ENCODE results near the gene FGF19.
"Not testable (repeated sequence)": the region's sequence is repeated elsewhere in the genome, so short reads cannot be mapped to it uniquely, and the experiment has no call there.

The FGF19 gene

DNA sequence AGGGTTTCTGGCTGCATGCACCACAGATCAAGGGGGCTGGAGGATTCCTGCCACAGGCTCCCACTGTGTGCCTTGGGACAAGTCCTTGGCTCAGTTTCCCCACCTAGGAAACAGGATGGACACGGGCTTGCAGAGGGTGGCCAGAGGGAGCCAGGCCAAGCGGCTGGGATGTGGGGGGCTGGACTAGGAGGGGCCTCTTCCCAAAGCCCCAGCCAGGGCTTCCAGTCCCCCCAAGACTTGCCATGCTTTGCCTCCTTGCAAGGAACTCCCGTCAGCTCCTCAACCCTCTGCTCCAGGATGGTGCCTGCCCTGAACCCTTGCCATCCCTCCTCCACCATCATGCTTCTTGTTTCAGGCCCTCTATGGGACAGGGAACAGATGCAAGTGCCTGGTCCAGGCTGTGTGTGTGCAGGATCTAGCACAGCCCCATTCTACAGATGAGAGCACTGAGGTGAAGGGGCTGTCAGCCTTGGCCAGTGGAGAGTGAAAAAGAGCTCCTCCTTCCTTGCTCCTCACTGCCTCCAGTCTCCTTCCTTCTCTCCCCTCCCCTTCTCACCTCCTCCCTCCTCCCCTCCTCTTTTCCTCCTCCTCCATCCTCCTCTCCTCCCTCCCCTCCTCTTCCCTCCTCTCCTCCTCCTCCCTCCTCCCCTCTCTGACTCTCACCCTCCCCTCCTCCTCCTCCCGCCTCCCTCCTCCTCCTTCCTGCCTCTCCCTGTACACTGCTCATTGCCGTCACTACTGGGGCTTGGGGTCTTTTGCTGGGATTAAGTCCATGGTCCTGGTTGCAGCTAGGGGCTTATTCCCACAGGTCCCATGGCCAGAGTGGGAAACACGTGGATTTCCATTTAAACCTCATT is 13.3 kb upstream of the FGF19 start:
- DNase-seq: no peak

DNA sequence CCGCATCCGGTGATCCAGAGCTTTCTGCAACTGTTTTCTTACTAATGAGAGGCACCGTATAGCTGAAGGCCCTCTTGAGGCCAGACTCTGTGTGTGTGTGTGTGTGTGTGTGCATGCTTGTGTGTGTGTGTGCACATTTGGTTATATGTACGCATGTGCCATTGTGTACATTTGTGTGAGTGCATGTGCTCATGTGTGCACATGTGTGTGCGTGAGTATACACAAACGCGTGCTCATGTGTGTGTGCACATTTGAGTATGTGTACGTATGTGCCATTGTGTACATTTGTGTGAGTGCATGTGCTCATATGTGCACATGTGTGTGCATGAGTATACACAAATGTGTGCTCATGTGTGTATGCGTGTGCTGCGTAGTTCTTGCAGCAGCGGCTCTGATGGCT is 12.3 kb upstream of the FGF19 start:
- DNase-seq: no peak

DNA sequence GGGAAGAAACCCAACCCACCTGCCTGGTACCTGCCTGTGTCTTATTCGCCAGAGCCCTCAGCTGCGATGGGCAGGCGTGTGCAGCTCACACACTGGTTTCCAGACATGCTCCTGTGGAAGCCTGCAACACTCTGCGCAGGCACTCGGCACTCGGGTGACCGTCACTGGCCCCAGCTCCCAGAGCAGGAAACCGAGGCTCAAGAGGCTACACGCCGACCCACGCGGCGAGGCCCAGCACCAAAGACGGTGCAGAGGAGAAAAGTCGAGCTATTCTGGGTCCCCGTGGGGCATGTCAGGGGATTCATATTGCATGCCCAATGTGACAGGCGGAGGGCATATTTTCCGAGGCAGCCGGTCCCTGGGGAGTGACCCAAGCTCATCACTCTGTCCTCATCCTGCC is 11.6 kb upstream of the FGF19 start:
- DNase-seq: no peak

DNA sequence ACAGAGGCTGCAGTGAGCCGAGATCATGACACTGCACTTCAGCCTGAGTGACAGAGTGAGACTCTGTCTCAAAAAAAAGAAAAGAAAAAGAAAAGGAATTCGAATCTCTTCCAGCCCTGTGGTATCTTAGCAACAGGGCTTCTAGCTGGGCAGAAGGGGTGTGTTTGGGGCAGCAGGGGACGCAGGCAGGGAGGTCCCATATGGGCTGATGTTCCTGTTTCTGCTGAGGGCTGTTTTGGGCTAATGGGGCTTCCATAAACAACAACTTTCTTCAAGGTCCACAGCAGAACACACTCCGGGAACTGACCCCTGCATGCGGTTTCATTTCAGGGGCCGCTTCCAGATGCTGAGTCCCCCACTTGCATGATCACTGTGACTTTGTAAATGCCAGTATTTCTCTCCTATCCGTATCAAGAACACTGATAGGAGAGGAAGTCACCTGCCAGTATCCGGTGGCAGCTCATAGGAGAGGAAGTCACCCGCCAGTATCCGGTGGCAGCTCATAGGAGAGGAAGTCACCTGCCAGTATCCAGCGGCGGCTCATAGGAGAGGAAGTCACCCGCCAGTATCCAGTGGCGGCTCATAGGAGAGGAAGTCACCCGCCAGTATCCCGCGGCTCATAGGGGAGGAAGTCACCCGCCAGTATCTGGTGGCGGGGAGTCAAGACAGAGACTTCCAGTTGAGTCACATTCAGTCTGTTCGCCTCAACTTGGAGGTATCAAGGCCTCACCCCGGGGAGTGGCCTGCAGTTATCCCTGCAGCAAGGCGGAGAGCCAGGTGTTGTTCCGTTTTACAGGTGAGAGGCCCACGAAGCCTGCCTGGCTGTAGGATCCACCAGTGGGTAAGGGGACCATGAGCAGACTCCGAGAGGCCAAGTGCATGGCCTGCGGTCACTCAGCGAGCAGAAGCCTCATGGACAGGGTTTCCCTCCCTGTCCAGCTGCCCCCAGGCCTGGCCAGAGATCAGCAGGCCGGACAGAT is 8.3 kb upstream of the FGF19 start:
- no peak for DNase-seq

DNA sequence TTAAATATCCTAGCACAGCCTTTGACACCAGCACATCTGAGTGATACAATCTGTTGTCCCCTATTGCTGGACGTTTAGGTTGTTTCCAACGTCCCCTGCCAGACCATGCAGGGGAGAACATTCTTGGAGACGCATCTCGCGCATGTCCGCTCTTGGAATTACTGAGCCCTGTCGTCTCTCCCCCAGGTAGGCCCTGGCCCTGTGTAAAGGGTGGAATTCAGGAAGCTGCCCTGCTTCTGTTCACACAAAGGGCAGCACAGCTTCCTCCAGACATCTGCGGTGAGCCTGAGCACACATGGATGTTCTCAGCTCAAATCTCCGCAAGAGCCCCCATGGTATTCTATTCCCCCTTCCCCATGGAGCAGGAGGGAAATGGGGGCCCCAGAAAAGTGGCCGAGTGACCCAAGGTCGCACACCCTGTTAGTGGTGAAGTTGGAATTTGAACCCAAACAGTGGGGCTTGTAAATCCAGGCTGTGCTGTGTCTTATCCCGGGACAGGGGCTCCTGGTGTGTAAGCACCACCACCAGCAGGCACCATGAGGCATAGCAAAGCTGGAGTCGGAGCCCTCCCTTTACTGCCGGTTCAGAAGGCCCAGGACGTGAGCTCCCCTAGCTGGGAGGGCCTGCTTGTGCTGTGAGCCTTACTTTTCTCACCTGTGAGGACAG is 5.0 kb upstream of the FGF19 start:
- DNase-seq: no peak

DNA sequence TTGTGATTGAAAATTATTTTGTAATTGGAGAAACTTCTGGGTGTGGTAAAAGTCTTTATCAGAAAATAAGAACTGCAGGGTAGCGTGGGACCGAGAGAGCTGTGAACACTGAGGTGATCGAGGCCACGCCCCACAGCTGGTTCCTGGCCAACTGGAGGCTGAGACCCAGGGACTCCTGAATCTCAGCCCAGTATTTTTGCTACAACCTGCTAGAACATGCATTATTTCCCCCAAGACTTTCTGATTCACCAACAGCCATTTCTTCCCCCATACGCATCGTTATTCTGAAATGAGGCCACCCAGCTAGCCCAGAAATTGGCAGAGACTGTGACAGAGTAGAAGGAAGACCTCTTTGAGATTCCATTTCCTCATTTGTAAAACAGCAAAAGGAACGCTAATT is 3.4 kb upstream of the FGF19 start:
- no peak for DNase-seq

DNA sequence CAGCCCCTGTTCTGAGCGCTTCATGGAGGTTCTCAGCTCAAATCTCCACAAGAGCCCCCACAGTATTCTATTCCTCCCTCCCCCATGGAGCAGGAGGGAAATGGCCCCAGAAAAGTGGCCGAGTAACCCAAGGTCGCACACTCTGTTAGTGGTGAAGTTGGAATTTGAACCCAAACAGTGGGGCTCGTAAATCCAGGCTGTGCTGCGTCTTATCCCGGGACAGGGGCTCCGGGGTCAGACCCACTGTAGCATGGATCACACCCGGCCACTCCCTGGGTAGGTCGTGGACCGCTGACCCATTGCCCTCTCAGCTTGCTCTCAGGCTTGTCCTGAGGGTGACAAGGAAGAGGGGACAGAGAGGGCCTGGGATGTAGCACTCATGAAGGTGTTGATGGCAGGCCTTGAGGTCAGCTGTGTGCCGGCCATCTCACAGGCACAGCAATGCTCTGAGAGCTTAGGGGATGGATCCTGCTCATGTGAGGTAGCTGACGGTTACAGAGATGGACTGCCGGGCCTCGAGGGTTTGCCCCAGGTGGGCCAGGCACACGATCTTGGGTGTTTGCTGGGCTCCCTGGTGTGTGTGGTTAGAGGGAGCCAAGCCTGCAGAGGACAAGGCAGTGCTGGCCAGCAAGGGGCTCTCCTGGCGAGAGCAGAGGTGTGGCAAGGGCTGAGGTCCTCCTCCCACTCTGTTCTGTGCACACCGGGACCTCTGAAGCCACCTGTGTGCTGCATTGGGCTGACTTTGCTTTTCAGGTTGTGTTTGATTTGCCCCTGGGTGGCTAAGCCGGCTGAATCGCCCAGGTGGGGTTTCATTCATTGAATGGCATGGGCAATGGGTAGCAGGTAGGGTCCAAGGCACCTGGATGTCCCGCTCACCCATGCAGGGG is 2.3 kb upstream of the FGF19 start:
- no peak for DNase-seq

DNA sequence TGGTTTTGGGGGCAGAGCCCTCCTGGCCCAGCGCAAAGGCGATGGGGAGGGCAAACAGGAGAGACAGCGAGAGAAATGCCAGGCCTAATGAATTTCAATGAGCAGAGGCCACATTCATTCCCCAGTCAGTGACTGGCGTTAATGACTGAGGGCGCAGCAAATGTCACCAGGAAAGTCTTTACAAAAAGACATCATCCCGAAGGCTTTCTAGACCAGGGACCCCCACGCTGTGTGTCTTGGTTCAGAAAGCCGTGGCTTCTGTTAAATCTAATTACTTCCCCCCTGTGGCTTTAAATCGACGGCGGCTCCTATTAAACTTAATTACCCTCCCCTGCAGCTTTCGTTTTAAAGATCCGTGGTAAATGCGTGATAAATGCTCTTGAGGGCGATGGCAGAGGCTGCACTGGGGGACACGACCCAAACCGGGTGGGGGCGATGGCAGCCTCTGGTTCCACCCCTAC is 1.6 kb upstream of the FGF19 start:
- no peak for DNase-seq

DNA sequence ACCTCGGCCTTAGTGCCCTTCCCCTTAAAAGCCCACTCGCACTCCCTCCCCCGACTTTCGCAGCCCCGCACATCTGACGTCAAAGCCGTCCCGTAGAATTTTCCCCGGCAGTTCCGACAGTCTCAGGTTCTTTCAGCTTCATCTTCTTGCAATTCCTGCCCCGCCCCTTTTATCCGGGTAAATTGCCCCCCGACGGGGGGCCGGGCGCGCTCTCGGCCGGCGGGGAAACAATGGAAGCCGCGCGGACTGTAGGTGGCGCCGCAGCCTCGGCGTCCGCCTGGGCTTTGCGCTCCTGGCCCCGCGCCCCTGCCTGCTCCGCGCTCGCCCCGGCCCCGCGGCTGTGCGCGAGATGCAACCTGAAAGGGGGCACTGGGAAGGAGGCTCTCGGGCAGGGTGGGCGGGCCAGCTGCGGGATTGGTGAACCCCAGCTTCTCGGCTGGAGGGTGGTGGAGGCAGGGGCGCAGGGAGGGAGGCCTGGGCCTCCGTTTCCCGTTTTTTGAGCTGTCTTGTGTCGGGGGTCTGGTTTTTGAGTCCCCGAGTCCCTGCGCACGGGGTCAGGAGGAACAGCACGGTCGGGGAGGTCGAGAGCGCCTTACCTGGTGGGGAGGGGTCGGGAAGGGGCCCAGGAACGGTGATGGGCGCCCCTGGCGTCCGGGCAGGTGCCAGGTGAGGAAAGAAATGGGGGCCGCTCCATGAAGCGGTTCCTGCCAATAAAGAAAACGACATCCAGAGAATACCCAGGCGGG is 859 bp upstream of the FGF19 start:
- peak; percentile 13 for DNase-seq

DNA sequence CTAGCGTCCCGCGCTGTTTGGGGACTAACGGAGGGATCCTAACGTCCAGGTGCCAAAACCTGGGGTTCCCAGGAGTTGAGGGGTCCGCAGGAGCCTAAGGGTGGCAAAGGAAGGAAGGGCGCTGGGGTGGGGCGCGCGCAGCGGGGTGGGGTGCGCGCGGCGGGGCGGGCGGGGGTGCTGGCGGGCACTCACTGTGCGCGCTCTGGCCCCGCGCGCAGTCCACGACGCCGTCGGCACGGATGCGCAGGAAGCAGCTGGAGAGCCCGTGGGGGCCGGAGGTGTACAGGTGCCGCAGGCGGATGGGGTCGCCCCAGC is 412 bp downstream of the FGF19 start:
- DNase-seq: no peak

DNA sequence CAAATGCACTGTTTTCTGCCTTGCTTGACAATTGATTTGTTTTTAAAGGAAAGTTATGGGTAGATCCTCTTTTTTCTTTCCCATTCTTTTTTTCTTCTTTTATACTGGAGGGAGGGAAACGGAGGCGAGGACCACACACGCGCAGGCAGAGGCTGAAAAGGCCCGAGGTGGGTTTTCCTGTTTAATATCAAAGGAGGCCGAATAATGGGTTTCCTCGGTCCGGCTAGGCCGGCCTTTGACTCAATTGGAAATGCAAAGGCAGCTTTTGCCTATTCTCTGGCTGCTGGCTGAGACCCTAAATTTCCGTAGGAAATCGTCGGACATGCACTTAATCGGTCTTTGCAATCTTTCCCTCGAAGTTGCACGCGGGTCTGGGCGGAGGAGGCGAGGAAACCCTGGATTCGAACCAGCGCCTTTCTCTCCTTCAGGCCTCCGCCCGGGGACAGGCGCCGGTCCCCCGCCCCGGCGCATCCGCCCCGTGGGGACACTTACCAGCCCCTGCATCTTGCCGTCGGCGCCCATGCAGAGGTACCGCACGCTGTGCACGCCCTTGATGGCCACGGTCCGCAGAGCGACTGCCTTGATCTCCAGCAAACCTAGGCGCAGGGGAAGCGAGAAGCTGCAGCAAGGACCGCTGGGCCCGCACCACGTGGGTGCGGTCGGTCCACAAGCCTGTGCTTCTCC is 911 bp downstream of the FGF19 start:
- DNase-seq: no peak

DNA sequence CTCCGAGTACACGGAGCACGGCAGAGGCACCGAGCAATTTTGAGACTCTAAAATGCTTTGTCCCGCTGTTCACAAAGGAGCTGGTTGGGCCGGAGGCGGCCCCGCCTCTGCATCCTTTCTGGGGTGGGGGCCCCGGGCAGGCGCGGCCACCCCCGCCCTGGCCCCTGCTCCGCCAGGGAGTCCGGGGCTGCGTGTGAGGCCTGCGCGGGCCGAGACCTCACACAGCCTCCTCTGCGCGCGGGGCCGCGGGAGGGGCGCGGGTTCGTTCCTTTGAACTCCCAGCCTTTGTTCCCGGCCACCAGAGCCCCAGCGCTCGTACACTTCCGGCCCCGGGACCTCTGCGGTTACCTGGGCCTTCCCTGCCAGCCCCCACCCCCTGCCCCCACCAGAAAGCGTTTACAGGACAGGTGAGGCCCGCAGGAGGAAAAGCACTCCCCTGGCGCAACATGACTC is 1.6 kb downstream of the FGF19 start:
- DNase-seq: no peak

DNA sequence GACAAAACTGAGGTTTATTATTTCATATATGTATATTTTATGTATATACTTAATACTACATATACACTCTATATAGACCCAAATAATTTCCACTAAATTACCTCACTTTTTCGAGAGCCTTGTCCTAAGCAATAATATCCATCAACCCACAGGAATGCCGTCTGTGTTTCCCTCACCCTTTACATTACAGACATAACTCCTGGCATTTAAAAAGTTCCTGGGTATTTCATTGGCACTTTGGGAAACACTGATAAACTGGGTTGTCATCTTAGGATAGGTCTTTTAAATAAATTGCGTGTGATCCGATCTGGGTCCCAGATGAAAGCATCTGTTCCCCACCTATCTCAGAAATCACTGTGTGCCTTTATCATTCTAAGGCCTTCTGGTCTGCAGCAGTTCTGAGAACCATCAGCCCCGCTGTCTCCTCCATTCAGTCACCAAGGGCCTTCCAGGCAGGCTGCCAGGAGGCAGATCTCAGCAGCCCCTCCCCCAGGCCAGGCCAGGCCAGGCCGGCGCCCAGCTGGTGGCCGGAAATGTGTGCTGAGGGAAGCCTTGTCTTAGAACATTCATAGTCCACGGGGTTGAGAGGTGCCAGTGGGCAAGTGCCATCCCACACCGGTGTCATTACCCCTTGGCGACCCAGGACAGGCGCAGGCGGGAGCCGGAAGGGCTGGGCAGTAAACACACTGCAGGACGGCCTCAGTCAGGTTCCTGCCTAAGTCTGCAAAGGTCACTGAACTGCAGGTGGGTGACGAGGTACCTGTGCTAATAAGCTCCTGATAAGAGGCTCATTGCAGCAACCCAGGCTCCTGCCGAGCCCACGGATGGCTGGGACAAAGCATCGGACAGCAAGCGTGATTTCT is 3.3 kb downstream of the FGF19 start:
- DNase-seq: peak; percentile 49

DNA sequence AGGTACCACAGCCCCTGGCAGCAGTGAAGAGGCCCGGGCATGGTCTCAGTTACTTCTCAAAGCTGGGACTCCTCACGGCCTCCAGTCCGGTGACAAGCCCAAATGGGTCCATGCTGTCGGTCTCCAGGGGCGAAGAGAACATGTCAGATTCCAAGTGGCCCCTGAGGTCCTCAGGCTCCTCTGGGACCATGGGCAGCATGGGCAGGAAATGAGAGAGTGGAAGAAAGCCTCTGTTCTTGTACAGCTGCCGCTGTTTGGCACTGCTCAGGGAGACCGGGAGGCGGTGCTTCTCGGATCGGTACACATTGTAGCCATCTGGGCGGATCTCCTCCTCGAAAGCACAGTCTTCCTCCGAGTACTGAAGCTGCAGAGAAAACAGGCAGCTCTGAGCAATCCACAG is 4.6 kb downstream of the FGF19 start:
- DNase-seq: no peak

DNA sequence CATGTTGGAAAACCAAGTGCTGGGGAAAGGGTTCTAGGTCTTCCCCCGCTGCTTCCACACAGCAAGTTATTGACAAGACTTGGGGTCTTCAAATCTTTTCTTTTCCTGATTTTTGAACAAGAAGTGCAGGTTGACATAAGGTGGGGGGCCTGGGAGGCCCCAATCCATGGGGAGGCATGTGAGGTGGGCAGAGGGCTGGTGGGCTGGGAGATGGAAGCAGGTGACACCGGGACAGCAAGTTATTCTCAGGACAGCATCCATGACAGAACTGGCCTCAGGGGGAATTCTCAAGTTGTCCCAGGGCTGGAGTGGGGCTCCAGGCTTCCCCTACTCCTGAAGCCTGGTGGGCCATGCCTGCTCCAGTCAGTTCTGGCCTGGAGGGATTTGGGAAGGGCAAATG is 5.5 kb downstream of the FGF19 start:
- no peak for DNase-seq

DNA sequence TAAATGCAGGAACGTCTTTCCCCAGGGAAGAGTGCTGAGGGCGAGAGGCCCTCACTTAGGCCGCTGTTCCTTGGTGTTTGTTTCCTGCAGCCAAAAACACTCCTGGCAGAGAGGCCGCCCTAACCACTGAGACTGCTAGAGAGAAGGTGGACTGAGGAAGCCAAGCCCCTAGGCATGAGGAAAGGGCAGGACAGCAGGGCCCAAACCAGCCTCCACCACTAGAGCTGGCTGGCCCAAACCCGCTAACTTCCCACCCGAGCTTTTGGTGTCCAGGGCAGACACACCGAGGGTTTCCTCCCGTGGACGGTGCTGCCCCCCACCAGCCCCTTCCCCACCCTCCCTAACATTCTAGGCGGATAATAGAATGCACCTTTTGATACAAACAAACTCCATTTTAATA is 6.0 kb downstream of the FGF19 start:
- no peak for DNase-seq

DNA sequence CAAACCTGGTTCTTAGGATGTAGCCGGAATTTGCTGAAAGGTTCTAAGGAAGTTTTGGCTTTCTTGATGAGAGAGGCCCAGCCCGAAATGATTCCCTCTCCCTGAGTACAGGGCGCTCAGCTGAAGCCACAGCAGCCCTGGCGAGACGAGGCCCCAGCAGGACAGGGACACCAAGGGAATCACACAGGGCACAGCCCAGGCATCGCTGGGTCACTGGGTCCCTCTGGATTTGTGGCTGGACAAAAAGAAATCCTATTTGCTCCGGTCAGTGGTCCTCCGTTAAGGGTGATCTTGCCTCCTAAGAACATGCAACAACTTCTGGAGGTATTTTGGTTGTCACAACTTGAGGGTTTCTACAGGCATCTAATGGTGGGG is 6.4 kb downstream of the FGF19 start:
- DNase-seq: no peak

DNA sequence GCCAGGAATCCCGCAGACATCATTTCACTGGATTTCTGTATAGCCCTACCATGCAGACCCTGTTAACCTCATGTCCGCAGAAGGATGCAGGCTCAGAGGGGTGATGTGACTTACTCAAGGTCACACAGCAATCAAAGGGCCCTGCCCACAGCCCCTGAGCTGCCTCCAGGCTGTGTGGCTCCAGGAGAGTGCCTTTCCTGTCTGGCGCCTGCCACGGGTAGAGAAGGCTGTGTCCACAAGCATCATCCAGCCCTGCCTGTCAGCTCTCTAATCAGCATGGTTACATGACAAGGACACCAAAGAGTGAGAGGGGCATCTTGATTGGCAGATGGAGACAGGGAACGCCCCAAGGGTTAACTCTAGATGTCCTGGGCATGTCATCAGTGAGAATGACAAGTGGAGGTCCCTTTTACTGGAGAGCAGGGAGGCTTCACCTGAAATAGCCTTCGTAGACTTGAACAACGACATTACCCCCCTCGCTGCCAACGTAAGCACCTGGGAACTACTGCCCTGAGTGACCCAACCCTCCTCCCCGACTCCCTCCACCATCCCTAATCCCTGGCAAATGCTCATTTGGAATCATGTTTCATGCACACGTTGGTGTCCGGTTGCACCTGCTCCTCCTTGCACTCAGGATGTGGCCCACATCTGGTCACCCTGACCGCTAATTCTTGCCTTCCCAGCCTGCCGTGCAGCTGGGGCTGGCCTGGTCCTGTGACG is 6.9 kb downstream of the FGF19 start:
- no peak for DNase-seq

DNA sequence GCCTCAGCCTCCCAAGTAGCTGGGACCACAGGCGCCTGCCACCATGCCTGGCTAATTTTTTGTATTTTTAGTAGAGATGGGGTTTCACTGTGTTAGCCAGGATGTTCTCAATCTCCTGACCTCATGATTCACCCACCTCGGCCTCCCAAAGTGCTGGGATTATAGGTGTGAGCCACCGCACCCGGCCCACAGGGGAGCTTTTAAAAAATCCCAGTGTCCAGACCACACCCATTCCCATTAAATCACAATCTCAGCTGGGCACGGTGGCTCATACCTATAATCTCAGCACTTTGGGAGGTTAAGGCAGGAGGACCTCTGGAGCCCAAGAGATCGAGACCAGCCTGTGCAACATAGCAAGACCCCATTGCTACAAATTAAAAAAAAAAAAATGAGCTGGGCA is 7.8 kb downstream of the FGF19 start:
- DNase-seq: not testable (repeated sequence)

Data from fibroblast of skin of right biceps (primary cell).